NCI-H146 (cell line): Measurements from ENCODE around the gene RBMS1.
"Not testable (repeated sequence)": the region's sequence is repeated elsewhere in the genome, so short reads cannot be mapped to it uniquely, and the experiment has no call there.

ENCODE experiments used
- DNase-seq: peaks from one replicate; lab custom pipeline; 2025; lab: John Stamatoyannopoulos, UW

RBMS1 gene

DNA sequence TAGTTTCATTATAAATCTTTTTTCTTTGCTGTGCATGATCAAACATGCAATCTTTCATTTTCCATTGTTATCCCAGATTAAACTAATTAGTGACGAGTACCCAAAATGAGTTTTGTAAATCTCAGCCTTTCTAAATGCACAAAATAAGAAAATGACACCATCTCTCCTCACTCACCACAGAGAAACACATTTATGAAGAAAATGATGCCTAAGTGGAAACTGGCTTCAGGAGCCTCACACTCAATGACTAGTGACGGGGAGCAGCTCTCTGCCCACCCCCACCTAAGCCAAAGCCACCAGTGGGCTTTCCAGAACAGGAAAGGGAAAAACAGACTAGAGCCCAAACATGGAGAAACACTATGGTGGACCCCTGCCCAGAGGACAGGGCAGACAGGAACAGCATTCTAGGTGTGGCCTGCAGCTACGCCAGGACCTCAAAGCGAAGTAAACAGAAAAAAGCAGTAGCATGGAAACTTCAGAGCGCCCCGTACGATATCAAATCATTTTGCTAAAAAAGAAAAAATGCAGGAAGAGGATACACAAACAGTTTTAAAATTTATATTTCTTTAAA lies 113.5 kb downstream of the RBMS1 start:
- DNase-seq, result no peak

- no peak for DNase-seq
Measured at GRCh38 chr2:160379399-160379798, 114.2 kb downstream of the RBMS1 start.

GRCh38 chr2:160377204-160377995 lies 116.2 kb downstream of the RBMS1 start:
- DNase-seq, result no peak

DNA sequence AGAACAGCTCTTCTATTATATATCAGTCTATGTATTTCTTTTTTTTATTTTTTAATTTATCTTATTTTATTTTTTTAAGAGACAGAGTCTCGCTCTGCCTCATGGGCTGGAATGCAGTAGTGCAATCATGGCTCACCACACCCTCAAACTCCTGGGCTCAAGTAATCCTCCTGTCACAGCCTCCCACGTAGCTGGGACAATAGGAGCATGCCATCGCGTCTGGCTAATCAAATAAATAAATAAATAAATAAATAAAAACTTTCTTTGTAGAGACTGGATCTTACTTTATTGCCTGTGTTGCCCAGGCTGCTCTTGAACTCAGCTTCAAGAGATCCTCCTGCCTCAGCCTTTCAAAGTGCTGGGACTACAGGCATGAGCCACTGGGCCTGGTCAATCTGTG lies 117.0 kb downstream of the RBMS1 start:
- no peak for DNase-seq

- DNase-seq, result no peak
Measured at GRCh38 chr2:160375802-160376469, 117.7 kb downstream of the RBMS1 start.

- DNase-seq, result no peak
Measured at GRCh38 chr2:160375037-160375436, 118.6 kb downstream of the RBMS1 start.

- no peak for DNase-seq
Measured at GRCh38 chr2:160373666-160374065, 119.9 kb downstream of the RBMS1 start.

- no peak for DNase-seq
Measured at GRCh38 chr2:160373263-160373662, 120.3 kb downstream of the RBMS1 start.

DNA sequence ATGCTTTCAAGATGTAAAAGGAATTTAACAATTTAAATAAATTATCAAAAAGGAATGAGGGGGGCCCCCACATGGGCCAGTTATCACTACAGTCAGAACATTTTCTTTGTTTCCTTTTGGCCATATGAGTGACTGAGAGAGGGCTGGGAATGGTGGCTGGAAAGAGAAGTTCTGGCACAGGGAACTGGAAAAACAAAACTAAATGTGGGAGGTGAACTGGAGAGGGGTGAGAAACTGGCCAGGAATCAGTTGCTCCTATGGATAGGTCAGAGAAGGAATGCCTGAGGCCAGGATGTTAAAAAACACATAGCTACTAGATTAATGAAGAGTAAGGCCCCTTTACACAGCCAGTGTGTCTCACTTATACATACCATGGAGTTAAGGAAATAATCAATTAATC lies 121.0 kb downstream of the RBMS1 start:
- DNase-seq, result no peak

GRCh38 chr2:160372010-160372356 lies 121.6 kb downstream of the RBMS1 start:
- DNase-seq, result no peak

DNA sequence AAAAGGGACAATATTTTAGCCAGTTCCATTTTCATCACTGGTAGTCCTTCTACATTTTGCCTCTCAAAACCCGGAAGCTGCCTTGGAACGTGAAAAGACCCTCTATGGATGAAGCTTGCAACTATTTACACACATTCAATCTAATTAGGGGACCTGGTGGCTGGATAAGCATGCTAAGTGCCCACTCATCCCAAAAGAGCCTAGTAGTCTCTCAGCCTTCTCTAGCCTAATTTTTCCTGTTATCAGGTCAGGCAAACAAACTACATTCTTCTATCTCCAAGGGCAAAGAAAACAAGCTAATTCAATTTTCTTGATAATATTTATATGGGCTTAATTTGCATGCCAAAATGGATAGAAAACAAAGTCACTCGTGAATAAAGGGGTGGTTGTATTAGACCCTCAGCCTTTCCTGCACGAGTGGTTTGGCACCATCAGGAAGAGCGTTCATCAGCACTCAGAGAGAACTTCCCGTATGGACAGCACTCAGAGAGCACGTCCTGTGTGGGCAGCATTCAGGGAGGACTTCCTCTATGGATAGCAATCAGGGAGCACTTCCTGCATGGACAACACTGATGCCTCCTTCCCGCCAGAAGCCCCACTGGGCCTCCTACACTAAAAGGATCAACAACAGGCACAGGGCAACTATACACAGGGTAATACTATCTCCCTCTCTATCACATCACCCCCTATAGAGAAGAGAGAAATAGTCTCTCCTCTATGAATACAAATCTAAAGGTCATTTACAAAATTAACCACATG lies 122.2 kb downstream of the RBMS1 start:
- no peak for DNase-seq

DNA sequence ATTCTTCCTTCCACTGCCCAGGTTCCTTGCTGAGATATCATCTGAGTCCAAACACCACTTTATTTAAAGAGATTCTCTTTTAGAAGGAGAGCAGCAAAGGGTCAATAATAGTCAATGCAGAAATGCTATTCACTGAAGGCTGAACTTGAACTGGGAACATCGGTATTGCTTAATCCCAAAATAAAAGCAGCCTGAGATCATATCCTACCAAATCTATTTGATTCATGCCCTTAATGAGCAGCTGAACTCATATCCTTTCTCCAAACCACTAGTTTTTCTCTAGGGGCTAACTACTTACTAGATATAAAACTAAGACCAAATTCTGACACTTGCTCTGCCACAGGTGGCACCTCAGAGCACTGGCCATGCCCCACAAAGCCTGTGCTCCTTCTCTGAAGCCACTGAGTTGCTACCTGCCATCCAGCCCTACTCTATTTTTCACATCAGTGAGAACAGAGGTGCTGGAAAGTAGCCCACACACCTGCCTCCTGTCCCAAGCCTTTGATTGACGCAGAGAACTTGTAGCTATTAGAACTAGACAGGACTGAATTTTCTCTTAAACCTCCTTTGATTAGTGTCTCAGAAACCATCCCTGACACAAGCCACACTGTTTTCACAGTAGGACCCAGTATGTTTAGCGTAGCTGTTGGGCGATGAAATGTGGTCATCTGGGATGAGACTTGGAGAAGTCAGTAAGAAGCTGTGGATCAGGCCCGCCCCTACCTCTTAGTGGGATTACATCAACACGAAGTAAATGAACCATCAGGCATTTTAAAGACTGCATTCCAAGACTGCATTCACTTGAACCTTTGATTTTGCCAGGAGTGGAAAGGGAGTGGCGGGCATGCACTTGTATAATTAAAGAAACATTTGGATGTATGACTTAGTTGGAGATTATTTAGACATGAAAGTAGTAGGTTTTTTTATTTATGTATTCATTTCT lies 124.3 kb downstream of the RBMS1 start:
- DNase-seq, result no peak

GRCh38 chr2:160367887-160368286 lies 125.7 kb downstream of the RBMS1 start:
- DNase-seq, result no peak

GRCh38 chr2:160367139-160367538 lies 126.5 kb downstream of the RBMS1 start:
- not testable (repeated sequence) for DNase-seq

GRCh38 chr2:160366474-160366873 lies 127.1 kb downstream of the RBMS1 start:
- no peak for DNase-seq

- no peak for DNase-seq
Measured at GRCh38 chr2:160365716-160366367, 127.8 kb downstream of the RBMS1 start.

DNA sequence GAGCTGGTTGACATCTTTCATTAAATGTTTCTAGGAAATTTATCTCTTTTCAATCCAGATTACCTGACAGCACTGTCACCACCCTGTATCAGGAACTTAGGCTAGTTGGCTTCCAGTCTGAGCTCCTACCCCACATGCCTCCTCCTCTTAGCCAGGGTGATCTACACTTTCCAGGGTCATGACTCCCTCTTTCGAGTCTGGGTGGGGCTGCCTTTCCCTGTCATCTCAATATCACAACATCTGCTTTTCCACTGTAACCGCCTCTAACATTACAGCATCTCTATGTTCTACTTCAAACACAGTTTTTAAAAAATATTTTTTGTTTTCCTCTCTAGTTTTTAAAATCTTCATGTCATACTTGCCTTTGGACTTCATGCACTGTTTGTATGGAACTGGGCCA lies 129.2 kb downstream of the RBMS1 start:
- DNase-seq, result no peak

- DNase-seq, result no peak
Measured at GRCh38 chr2:160363961-160364360, 129.6 kb downstream of the RBMS1 start.

DNA sequence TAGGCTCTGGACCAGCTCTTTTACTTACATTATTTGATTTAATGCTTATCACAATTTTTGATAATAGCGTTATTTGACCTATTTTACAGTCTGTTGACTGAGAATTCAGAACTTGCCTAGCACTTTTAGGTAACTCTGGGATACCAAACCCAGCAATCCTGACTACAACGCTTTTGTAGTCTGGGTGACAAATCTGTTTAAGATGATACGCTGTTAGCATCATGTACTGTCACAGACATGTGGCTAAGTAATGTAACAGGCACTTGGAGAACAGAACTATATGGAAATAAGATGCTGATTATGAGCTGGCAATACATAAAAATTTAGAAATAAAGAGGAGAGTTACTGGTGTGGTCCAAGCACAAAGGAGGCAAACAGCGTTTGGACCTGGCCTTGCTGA lies 130.6 kb downstream of the RBMS1 start:
- DNase-seq, result no peak

GRCh38 chr2:160362541-160362940 lies 131.1 kb downstream of the RBMS1 start:
- no peak for DNase-seq

DNA sequence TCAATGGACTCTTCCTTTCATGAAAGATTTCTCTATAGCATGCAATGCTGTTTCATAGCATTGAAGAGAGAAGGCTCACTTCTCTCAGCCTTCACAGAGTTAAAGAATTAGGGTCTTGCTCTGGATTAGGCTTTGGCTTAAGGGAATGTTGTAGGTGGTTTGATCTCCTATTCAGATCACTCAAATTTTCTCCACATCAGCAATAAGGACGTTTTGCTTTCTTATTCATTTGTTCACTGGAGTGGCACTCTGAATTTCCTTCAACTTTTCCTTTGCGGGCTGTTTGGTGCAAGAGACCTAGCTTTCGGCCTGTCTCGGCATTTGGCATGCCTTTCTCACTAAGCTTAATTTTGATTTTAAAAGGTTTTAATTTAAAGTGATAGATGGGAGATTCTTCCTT lies 131.6 kb downstream of the RBMS1 start:
- no peak for DNase-seq
